ENCODE data around the gene B4GALT2. TPM values are rescaled to one million over a fixed set of nuclear protein-coding genes. Genes with fewer than 3 reads are reported as not detected.

The B4GALT2 gene
- total RNA-seq, 4 donors from 2014 or later: 45.3 to 94.5 (median 77.5) TPM

DNA sequence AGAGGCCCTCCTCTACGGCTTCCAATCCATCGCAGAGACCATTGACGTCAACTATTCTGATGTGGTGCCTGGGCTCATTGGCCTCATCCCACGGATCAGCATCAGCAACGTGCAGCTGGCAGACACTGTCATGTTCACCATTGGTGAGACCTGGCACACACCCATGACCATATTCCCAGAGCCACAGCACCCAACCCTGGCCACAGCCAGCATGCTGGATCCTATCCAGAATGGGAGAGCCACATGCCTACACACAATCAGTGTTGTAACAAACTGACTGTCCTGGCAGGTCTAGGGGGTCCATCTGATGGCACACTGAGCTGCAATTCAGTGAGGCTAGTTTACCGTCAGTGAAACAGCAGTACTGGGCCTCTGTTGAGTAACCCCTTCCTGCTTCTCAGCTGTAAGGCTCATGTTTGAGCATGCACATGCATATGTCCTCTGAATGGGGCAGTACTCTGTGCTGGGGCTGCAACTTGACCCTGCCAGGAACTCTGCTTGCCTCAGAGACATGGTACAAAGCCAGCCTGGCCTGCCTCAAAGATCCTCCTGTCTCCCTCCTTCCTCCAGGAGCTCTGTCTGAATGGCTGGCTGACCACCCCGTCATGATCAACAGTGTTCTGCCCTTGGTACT is 21.5 kb upstream of the B4GALT2 start:
- Histone ChIP-seq H3K4me1 (peaks cover 0 to 16% (median 0%) of the 10 kb centered on the region in 4 donors), H3K36me3 (peaks cover 30 to 71% (median 66%) of the 10 kb centered on the region in 4 donors), H3K9me3 (no peaks in the 10 kb centered on the region), H3K4me3 (no peak overlapping the region), H3K27me3 (no peaks in the 10 kb centered on the region), H3K27ac (replicated peaks in 1 of 4) (no peak overlapping the region)
- no peak for TF ChIP-seq EP300 (IDR thresholded peaks at IDR 0.05)
- no peak for TF ChIP-seq POLR2AphosphoS5 (IDR thresholded peaks at IDR 0.05)
- TF ChIP-seq, protein P1, sequence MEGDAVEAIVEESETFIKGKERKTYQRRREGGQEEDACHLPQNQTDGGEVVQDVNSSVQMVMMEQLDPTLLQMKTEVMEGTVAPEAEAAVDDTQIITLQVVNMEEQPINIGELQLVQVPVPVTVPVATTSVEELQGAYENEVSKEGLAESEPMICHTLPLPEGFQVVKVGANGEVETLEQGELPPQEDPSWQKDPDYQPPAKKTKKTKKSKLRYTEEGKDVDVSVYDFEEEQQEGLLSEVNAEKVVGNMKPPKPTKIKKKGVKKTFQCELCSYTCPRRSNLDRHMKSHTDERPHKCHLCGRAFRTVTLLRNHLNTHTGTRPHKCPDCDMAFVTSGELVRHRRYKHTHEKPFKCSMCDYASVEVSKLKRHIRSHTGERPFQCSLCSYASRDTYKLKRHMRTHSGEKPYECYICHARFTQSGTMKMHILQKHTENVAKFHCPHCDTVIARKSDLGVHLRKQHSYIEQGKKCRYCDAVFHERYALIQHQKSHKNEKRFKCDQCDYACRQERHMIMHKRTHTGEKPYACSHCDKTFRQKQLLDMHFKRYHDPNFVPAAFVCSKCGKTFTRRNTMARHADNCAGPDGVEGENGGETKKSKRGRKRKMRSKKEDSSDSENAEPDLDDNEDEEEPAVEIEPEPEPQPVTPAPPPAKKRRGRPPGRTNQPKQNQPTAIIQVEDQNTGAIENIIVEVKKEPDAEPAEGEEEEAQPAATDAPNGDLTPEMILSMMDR (IDR thresholded peaks at IDR 0.05): no peak
- TF ChIP-seq POLR2A (IDR thresholded peaks at IDR 0.05; ENCODE audit: low read depth): no peak
- 93% methylated on average over 7 of the region's 7 CpGs for WGBS
- no peak for DNase-seq (ENCODE audit: extremely low spot score)
- intact Hi-C loops (cut with DNase I): no loop called here

DNA sequence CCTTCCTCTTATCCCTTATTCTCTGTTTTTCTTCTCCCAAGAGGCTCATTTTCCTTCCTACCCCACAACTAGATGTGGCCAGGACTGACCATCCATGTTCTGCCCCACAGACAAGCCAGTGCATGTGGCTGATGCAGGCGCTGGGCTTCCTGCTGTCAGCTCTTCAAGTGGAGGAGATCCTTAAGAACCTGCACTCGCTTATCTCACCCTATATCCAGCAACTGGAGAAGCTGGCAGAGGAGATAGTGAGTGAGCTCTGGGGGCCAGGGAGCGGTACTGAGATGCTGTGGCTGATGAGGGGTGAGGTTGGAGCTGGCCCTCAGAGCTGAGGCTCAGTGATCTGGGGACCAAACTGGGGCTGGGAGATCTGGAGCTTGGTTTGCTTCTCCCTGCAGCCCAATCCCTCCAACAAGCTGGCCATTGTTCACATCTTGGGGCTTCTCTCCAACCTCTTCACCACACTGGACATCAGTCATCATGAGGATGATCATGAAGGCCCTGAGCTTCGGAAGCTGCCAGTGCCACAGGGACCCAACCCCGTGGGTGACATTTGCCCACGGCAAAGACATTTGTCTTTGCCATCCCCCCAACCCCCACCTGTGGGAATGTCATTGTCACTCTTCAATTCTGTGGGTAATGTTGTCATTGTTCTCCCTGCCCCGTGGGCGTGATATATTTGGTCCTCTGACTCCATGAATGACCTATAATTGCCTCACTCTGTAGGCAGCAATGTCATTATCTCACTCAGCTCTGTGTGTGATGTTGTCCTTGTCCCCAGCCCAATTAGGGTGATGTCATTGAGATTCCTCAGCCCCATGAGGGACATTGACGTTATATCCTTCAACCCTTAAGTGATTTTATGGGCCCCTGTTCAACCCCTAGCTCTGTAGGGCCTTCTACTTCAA is 20.4 kb upstream of the B4GALT2 start:
- peaks cover 0 to 6% (median 0%) of the 10 kb centered on the region in 4 donors for H3K4me1 ChIP-seq
- H3K36me3 ChIP-seq: peaks cover 30 to 82% (median 77%) of the 10 kb centered on the region in 4 donors
- intact Hi-C loops (cut with DNase I): no loop called here
- no peak overlapping the region for H3K4me3 ChIP-seq
- TF ChIP-seq POLR2AphosphoS5 (IDR thresholded peaks at IDR 0.05) (no peak), POLR2A (IDR thresholded peaks at IDR 0.05; ENCODE audit: low read depth) (no peak), EP300 (IDR thresholded peaks at IDR 0.05) (no peak)
- TF ChIP-seq, protein P1 (IDR thresholded peaks at IDR 0.05): no peak
- DNase-seq (ENCODE audit: extremely low spot score): no peak
- H3K27me3 ChIP-seq: no peaks in the 10 kb centered on the region
- WGBS: 78% methylated on average over 9 of the region's 9 CpGs
- H3K27ac ChIP-seq (replicated peaks in 1 of 4): no peak overlapping the region
- H3K9me3 ChIP-seq: no peaks in the 10 kb centered on the region

DNA sequence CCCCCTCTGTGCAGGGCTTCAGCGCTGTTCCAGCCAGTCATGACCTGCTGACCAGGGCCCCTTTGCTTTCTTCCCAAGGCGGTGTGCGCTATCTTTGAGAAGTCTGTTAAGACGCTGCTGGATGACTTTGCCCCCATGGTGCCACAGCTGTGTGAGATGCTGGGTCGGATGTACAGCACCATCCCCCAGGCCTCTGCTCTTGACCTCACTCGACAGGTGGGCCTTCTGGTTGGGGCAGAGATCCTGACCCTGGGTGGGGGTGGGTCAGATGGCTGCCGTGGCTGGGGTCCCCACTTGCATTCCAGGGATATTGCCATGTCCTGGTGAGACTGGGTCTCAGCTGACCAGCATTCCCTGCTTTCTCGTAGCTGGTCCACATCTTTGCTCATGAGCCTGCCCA is 18.2 kb upstream of the B4GALT2 start:
- Histone ChIP-seq H3K27me3 (no peaks in the 10 kb centered on the region), H3K36me3 (peaks cover 30 to 95% (median 90%) of the 10 kb centered on the region in 4 donors), H3K4me1 (no peaks in the 10 kb centered on the region), H3K27ac (replicated peaks in 1 of 4) (no peak overlapping the region), H3K4me3 (no peak overlapping the region), H3K9me3 (no peaks in the 10 kb centered on the region)
- intact Hi-C loops (cut with DNase I): no loop called here
- TF ChIP-seq POLR2AphosphoS5 (IDR thresholded peaks at IDR 0.05): no peak
- TF ChIP-seq POLR2A (IDR thresholded peaks at IDR 0.05; ENCODE audit: low read depth): no peak
- WGBS: 92% methylated on average over 5 of the region's 8 CpGs
- no peak for DNase-seq (ENCODE audit: extremely low spot score)

- WGBS: 92% methylated on average over 3 of the region's 3 CpGs
- H3K36me3 ChIP-seq: peaks cover 21 to 96% (median 91%) of the 10 kb centered on the region in 4 donors
- no peak for TF ChIP-seq POLR2AphosphoS5 (IDR thresholded peaks at IDR 0.05)
- TF ChIP-seq POLR2A (IDR thresholded peaks at IDR 0.05; ENCODE audit: low read depth): no peak
- TF ChIP-seq, protein P1 (IDR thresholded peaks at IDR 0.05): no peak
- TF ChIP-seq EP300 (IDR thresholded peaks at IDR 0.05): no peak
- intact Hi-C loops (cut with DNase I): no loop called here
- H3K4me1 ChIP-seq: no peaks in the 10 kb centered on the region
- no peaks in the 10 kb centered on the region for H3K27me3 ChIP-seq
- H3K9me3 ChIP-seq: no peaks in the 10 kb centered on the region
- no peak overlapping the region for H3K27ac ChIP-seq (replicated peaks in 1 of 4)
- no peak for DNase-seq (ENCODE audit: extremely low spot score)
- no peak overlapping the region for H3K4me3 ChIP-seq
Observed at GRCh38 chr1:43961692-43962091, 17.3 kb upstream of the B4GALT2 start.

- Histone ChIP-seq H3K9me3 (no peaks in the 10 kb centered on the region), H3K27me3 (no peaks in the 10 kb centered on the region), H3K36me3 (peaks cover 18 to 96% (median 91%) of the 10 kb centered on the region in 4 donors), H3K4me1 (no peaks in the 10 kb centered on the region), H3K27ac (replicated peaks in 1 of 4) (no peak overlapping the region), H3K4me3 (no peak overlapping the region)
- DNase-seq (ENCODE audit: extremely low spot score): no peak
- WGBS: 87% methylated on average over 2 of the region's 2 CpGs
- intact Hi-C loops (cut with DNase I): no loop called here
- no peak for TF ChIP-seq POLR2A (IDR thresholded peaks at IDR 0.05; ENCODE audit: low read depth)
Observed at GRCh38 chr1:43962324-43962723, 16.7 kb upstream of the B4GALT2 start.
